Astrocyte (in vitro differentiated cells and primary cell): ENCODE measurements around the gene C1QA.

Source experiments
- EZH2 ChIP-seq: IDR thresholded peaks from 2 replicates; pipeline ENCODE4 v1.6.1; 2012; ENCODE audit warnings: mild to moderate bottlenecking, low read length, inconsistent platforms; ENCODE audit not compliant: insufficient read depth
- TF ChIP-seq, protein P1 (sequence below): IDR thresholded peaks from 2 replicates; pipeline ENCODE4 v1.5.1; 2011; ENCODE audit warnings: low read depth, mild to moderate bottlenecking, inconsistent platforms, low read length, moderate library complexity; ENCODE audit not compliant: insufficient read depth

DNA sequence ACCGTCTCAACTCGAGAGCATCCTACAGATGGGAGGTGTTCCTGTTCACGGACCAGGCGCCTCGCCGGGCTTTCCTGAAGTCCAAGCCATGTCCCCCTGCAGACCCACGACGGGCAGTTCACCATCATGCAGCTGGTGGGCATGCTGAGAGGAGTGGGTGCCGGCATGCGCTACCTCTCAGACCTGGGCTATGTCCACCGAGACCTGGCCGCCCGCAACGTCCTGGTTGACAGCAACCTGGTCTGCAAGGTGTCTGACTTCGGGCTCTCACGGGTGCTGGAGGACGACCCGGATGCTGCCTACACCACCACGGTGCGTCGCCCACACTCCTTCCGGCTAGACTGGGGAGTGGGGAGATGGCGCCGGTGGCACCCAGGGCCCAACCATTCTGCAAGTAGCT lies 37.7 kb upstream of the C1QA start:
- TF ChIP-seq EZH2: no peak
- TF ChIP-seq, protein P1, sequence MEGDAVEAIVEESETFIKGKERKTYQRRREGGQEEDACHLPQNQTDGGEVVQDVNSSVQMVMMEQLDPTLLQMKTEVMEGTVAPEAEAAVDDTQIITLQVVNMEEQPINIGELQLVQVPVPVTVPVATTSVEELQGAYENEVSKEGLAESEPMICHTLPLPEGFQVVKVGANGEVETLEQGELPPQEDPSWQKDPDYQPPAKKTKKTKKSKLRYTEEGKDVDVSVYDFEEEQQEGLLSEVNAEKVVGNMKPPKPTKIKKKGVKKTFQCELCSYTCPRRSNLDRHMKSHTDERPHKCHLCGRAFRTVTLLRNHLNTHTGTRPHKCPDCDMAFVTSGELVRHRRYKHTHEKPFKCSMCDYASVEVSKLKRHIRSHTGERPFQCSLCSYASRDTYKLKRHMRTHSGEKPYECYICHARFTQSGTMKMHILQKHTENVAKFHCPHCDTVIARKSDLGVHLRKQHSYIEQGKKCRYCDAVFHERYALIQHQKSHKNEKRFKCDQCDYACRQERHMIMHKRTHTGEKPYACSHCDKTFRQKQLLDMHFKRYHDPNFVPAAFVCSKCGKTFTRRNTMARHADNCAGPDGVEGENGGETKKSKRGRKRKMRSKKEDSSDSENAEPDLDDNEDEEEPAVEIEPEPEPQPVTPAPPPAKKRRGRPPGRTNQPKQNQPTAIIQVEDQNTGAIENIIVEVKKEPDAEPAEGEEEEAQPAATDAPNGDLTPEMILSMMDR: no peak
